ENCODE data around the gene ZFHX3.

ZFHX3 gene

GRCh38 chr16:73054813-73055482, 7.0 kb upstream of the ZFHX3 start:
- no peak for DNase-seq (ENCODE audit: low read depth in 2 of 2)

GRCh38 chr16:73054498-73054812, 6.5 kb upstream of the ZFHX3 start:
- no peak for DNase-seq (ENCODE audit: low read depth in 2 of 2)

GRCh38 chr16:73054125-73054484, 6.2 kb upstream of the ZFHX3 start:
- DNase-seq (ENCODE audit: low read depth in 2 of 2): no peak

GRCh38 chr16:73053364-73054124, 5.6 kb upstream of the ZFHX3 start:
- DNase-seq (ENCODE audit: low read depth in 2 of 2): no peak

GRCh38 chr16:73053038-73053363, 5.1 kb upstream of the ZFHX3 start:
- no peak for DNase-seq (ENCODE audit: low read depth in 2 of 2)

GRCh38 chr16:73052576-73052975, 4.6 kb upstream of the ZFHX3 start:
- no peak for DNase-seq (ENCODE audit: low read depth in 2 of 2)

- DNase-seq (ENCODE audit: low read depth in 2 of 2): no peak
These were observed 4.0 kb upstream of the ZFHX3 start for GRCh38 chr16:73051961-73052360.

- no peak for DNase-seq (ENCODE audit: low read depth in 2 of 2)
These were observed 3.3 kb upstream of the ZFHX3 start for GRCh38 chr16:73051226-73051625.

GRCh38 chr16:73050201-73051099, 2.5 kb upstream of the ZFHX3 start:
- no peak for DNase-seq (ENCODE audit: low read depth in 2 of 2)

GRCh38 chr16:73049511-73049910, 1.6 kb upstream of the ZFHX3 start:
- DNase-seq (ENCODE audit: low read depth in 2 of 2): no peak

GRCh38 chr16:73049091-73049490, 1.2 kb upstream of the ZFHX3 start:
- no peak for DNase-seq (ENCODE audit: low read depth in 2 of 2)

GRCh38 chr16:73048292-73049080, 558 bp upstream of the ZFHX3 start:
- no peak for DNase-seq (ENCODE audit: low read depth in 2 of 2)

- DNase-seq (ENCODE audit: low read depth in 2 of 2): no peak
These were observed 750 bp downstream of the ZFHX3 start for GRCh38 chr16:73047221-73047535.

- DNase-seq (ENCODE audit: low read depth in 2 of 2): no peak
These were observed 1.1 kb downstream of the ZFHX3 start for GRCh38 chr16:73046849-73047214.

GRCh38 chr16:73046202-73046848, 1.6 kb downstream of the ZFHX3 start:
- no peak for DNase-seq (ENCODE audit: low read depth in 2 of 2)

- DNase-seq (ENCODE audit: low read depth in 2 of 2): no peak
These were observed 4.0 kb downstream of the ZFHX3 start for GRCh38 chr16:73043828-73044467.

GRCh38 chr16:73042807-73043206, 5.1 kb downstream of the ZFHX3 start:
- DNase-seq (ENCODE audit: low read depth in 2 of 2): no peak

- no peak for DNase-seq (ENCODE audit: low read depth in 2 of 2)
These were observed 6.3 kb downstream of the ZFHX3 start for GRCh38 chr16:73041676-73042075.

- no peak for DNase-seq (ENCODE audit: low read depth in 2 of 2)
These were observed 7.1 kb downstream of the ZFHX3 start for GRCh38 chr16:73040735-73041402.

- no peak for DNase-seq (ENCODE audit: low read depth in 2 of 2)
These were observed 7.8 kb downstream of the ZFHX3 start for GRCh38 chr16:73040136-73040535.
